HEK293 (cell line): Measurements from ENCODE around the gene BCAS3.
"Not testable (repeated sequence)": the region's sequence is repeated elsewhere in the genome, so short reads cannot be mapped to it uniquely, and the experiment has no call there.

Experiments
- CTCF ChIA-PET: fragments of 350-600 bp; formaldehyde crosslinking; extraction: SDS; loops from one replicate; lab custom pipeline; 2021; ENCODE audit warnings: antibody characterized with exemption; lab: Yijun Ruan, JAX
- POLR2A ChIA-PET: fragments of 300-600 bp; formaldehyde crosslinking; extraction: SDS; loops from one replicate; lab custom pipeline; 2020; ENCODE audit warnings: antibody characterized with exemption, inconsistent platforms; lab: Yijun Ruan, JAX
- H3K27ac ChIP-seq: fragments of 200-500 bp; sonication (Bioruptor generic); 2 replicates; pipeline ENCODE4 v1.5.1; 2014; ENCODE audit warnings: low read depth, low read length, control low read depth, inconsistent platforms; ENCODE audit errors: extremely low read depth
- H3K36me3 ChIP-seq, 2 experiments: fragments of 200-500 bp in 1 of 2; sonication (Bioruptor generic) in 1 of 2; 1 replicate in 1 of 2; 2 replicates in 1 of 2; pipeline ENCODE4 v1.5.1; 2014 to 2017; ENCODE audit warnings: inconsistent platforms in 2 of 2, low read length in 2 of 2; ENCODE audit not compliant: control insufficient read depth in 2 of 2, insufficient read depth in 1 of 2
- H3K4me1 ChIP-seq: fragments of 200-500 bp; sonication (Bioruptor generic); 2 replicates; pipeline ENCODE4 v1.5.1; 2014; ENCODE audit warnings: mild to moderate bottlenecking, low read length, inconsistent platforms; ENCODE audit not compliant: control insufficient read depth, insufficient read depth
- H3K4me3 ChIP-seq: 2 replicates; pipeline ENCODE4 v1.5.1; 2011; ENCODE audit warnings: low read depth, mild to moderate bottlenecking, control low read depth, low read length, moderate library complexity
- H3K9me3 ChIP-seq: fragments of 200-500 bp; sonication (Bioruptor generic); 2 replicates; pipeline ENCODE4 v1.5.1; 2014; ENCODE audit warnings: low read depth, low read length, inconsistent platforms; ENCODE audit not compliant: control insufficient read depth, insufficient read depth
- OVOL3 ChIP-seq: fragments of 450-650 bp; formaldehyde crosslinking; IDR thresholded peaks from 2 replicates; pipeline ENCODE4 v1.5.1; 2016; ENCODE audit warnings: missing biosample characterization, missing genetic modification characterization
- ZBTB10 ChIP-seq: fragments of 450-650 bp; formaldehyde crosslinking; IDR thresholded peaks from 2 replicates; pipeline ENCODE4 v1.5.1; 2016; ENCODE audit warnings: missing biosample characterization, missing genetic modification characterization
- ZBTB26 ChIP-seq: fragments of 450-650 bp; formaldehyde crosslinking; optimal IDR thresholded peaks from 2 replicates; pipeline ENCODE3; 2016; ENCODE audit warnings: missing biosample characterization, mild to moderate bottlenecking, missing genetic modification characterization
- ZNF114 ChIP-seq: fragments of 450-650 bp; formaldehyde crosslinking; IDR thresholded peaks from 2 replicates; pipeline ENCODE4 v1.5.0; 2017; ENCODE audit warnings: missing biosample characterization, missing genetic modification characterization
- ZNF146 ChIP-seq: fragments of 450-650 bp; formaldehyde crosslinking; IDR thresholded peaks from 2 replicates; pipeline ENCODE4 v1.5.1; 2016; ENCODE audit warnings: missing biosample characterization, missing genetic modification characterization
- ZNF184 ChIP-seq: fragments of 450-650 bp; IDR thresholded peaks from 2 replicates; pipeline ENCODE4 v1.5.1; 2018; ENCODE audit warnings: missing biosample characterization, mild to moderate bottlenecking, missing genetic modification characterization
- ZNF202 ChIP-seq: fragments of 450-650 bp; formaldehyde crosslinking; IDR thresholded peaks from 2 replicates; pipeline ENCODE4 v1.5.1; 2016; ENCODE audit warnings: missing biosample characterization, missing genetic modification characterization, borderline replicate concordance
- ZNF280D ChIP-seq: fragments of 450-650 bp; formaldehyde crosslinking; IDR thresholded peaks from 2 replicates; pipeline ENCODE4 v1.5.1; 2016; ENCODE audit warnings: missing biosample characterization, missing genetic modification characterization
- ZNF37A ChIP-seq: fragments of 450-650 bp; IDR thresholded peaks from 2 replicates; pipeline ENCODE4 v1.5.1; 2018; ENCODE audit warnings: missing biosample characterization, missing genetic modification characterization
- ZNF580 ChIP-seq: fragments of 450-650 bp; formaldehyde crosslinking; IDR thresholded peaks from 2 replicates; pipeline ENCODE4 v1.5.1; 2016; ENCODE audit warnings: missing biosample characterization, missing genetic modification characterization
- TF ChIP-seq, protein P1 (sequence below): fragments of 450-650 bp; formaldehyde crosslinking; IDR thresholded peaks from 2 replicates; pipeline ENCODE4 v1.5.1; 2016; ENCODE audit warnings: missing biosample characterization, missing genetic modification characterization
- TF ChIP-seq, protein P2 (sequence below): fragments of 450-650 bp; formaldehyde crosslinking; IDR thresholded peaks from 2 replicates; pipeline ENCODE4 v1.5.1; 2017; ENCODE audit warnings: missing biosample characterization, missing genetic modification characterization

BCAS3 gene

DNA sequence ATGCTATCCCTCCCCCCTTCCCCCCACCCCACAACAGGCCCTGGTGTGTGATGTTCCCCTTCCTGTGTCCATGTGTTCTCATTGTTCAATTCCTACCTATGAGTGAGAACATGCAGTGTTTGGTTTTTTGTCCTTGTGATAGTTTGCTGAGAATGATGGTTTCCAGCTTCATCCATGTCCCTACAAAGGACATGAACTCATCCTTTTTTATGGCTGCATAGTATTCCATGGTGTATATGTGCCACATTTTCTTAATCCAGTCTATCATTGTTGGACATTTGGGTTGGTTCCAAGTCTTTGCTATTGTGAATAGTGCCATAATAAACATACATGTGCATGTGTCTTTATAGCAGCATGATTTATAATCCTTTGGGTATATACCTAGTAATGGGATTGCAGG is 258.3 kb downstream of the BCAS3 start:
- H3K4me1 ChIP-seq, H3K27ac ChIP-seq, POLR2A ChIA-PET, H3K36me3 ChIP-seq, CTCF ChIA-PET, H3K9me3 ChIP-seq, H3K4me3 ChIP-seq: not testable (repeated sequence)
- TF ChIP-seq ZNF280D (peak; percentile 69; the same call in 1 of the 2 replicates), ZNF580 (peak; percentile 26; the same call in 1 of the 2 replicates), ZNF146 (tag by site-specific recombination) (peak; percentile 81)

GRCh38 chr17:60939318-60939717 is 261.7 kb downstream of the BCAS3 start:
- no peaks in the 10 kb centered on the region; a peak in 1 of 3 replicates for H3K36me3 ChIP-seq
- peaks cover 7% of the 10 kb centered on the region for H3K4me1 ChIP-seq
- ChIA-PET CTCF (interaction anchor here (0.6 to 2.4 kb wide), 3 partner anchors 8 to 300 kb away, joined by 3 to 7 read pairs (median 6); no protein-coding TSS in a partner anchor), POLR2A (no interaction called here)
- H3K27ac ChIP-seq, result no peak overlapping the region
- TF ChIP-seq ZNF184 (tag by site-specific recombination), result no peak
- TF ChIP-seq ZNF37A (tag by site-specific recombination), result no peak
- no peak for TF ChIP-seq ZNF114 (tag by site-specific recombination)
- no peak for TF ChIP-seq ZBTB10 (tag by site-specific recombination)
- TF ChIP-seq, protein P1, sequence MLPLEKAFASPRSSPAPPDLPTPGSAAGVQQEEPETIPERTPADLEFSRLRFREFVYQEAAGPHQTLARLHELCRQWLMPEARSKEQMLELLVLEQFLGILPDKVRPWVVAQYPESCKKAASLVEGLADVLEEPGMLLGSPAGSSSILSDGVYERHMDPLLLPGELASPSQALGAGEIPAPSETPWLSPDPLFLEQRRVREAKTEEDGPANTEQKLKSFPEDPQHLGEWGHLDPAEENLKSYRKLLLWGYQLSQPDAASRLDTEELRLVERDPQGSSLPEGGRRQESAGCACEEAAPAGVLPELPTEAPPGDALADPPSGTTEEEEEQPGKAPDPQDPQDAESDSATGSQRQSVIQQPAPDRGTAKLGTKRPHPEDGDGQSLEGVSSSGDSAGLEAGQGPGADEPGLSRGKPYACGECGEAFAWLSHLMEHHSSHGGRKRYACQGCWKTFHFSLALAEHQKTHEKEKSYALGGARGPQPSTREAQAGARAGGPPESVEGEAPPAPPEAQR (tag by site-specific recombination), result no peak
- no peak for TF ChIP-seq ZNF202 (tag by site-specific recombination)
- TF ChIP-seq, protein P2, sequence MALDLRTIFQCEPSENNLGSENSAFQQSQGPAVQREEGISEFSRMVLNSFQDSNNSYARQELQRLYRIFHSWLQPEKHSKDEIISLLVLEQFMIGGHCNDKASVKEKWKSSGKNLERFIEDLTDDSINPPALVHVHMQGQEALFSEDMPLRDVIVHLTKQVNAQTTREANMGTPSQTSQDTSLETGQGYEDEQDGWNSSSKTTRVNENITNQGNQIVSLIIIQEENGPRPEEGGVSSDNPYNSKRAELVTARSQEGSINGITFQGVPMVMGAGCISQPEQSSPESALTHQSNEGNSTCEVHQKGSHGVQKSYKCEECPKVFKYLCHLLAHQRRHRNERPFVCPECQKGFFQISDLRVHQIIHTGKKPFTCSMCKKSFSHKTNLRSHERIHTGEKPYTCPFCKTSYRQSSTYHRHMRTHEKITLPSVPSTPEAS (tag by site-specific recombination), result no peak
- TF ChIP-seq ZBTB26 (tag by site-specific recombination), result no peak
- TF ChIP-seq OVOL3, result no peak
- H3K9me3 ChIP-seq, result no peaks in the 10 kb centered on the region
- no peak overlapping the region for H3K4me3 ChIP-seq
